GM12891 (cell line): ENCODE data around the gene TMEM45A.

Experiments
- POLR2A ChIP-seq: IDR thresholded peaks from 2 replicates; pipeline ENCODE4 v1.6.1; 2011; ENCODE audit warnings: low read depth, low read length, control low read depth
- POU2F2 ChIP-seq: IDR thresholded peaks from 2 replicates; pipeline ENCODE4 v1.6.1; 2011; ENCODE audit warnings: low read depth, mild to moderate bottlenecking, control low read depth, low read length, moderate library complexity
- SPI1 ChIP-seq: IDR thresholded peaks from 2 replicates; pipeline ENCODE4 v1.6.1; 2011; ENCODE audit warnings: low read depth, low read length, control low read depth

DNA sequence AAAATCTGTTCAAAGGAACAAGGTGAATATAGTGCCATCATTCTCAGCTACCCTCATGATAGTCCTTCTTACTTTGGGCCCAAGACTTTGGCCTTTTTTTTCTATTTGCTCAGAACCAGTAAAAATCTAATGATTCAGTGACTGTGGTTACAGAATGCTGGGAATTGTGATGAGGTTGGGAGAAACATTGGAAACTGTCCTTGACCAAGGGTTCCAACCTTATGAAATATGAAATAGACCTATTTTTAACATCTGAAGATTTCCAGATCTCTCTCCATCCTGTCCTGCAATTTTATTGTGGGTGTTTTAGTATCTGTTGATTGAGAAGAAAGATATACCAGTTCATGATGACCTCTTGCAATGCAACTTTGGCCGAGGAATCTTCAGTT, 34.9 kb downstream of the TMEM45A start:
- TF ChIP-seq SPI1 (no peak), POLR2A (no peak), POU2F2 (no peak)
